Nasal cavity respiratory epithelium epithelial cell of viscerocranial mucosa (primary cell): ENCODE data around the gene WEE1. TPM values are rescaled to one million over a fixed set of nuclear protein-coding genes. Genes with fewer than 3 reads are reported as not detected.

Experiments used
- total RNA-seq: library from RNA; depleted of rRNA; stranded (reverse); fragments of >200 nt; gene quantifications from 2 replicates; pipeline ENCODE4 v1.2.3, GENCODE V29; 2014

Gene WEE1
- 31.4 and 37.3 TPM in 2 replicates for total RNA-seq

GRCh38 chr11:9573052-9573774 is at the start of gene WEE1:
TSS of gene WEE1 (plus strand) at chr11:9573670. CDS start at chr11:9573934, 264 bp downstream.

Other genes with a start within 250 kb of the WEE1 start
- gene IPO7, start 189.0 kb upstream of the WEE1 start, total RNA-seq: 168 and 213 TPM in 2 replicates
- 47.6 and 65.3 TPM in 2 replicates for gene ZNF143, start 112.7 kb upstream of the WEE1 start, total RNA-seq
- gene SWAP70, start 90.4 kb downstream of the WEE1 start, total RNA-seq: 28.0 and 47.3 TPM in 2 replicates